HCT116 (cell line): ENCODE results near the gene MTA1. TPM values are rescaled to one million over a fixed set of nuclear protein-coding genes. Genes with fewer than 3 reads are reported as not detected.

Source experiments
- ATAC-seq: fragments of 200-7000 bp; cut with Tn5 transposase; 2 replicates; pipeline ENCODE4 v1.9.1; 2020; ENCODE audit warnings: mild to moderate bottlenecking, moderate library complexity
- BruUV-seq: library from RNA; stranded (reverse); fragments of 400-500 nt; replicated peaks from 2 replicates; lab custom pipeline; 2021; lab: Mats Ljungman, UMichigan
- CTCF ChIA-PET: fragments of 300-600 bp; sonication (Branson Sonifier 250); formaldehyde crosslinking; loops from one replicate; lab custom pipeline; 2021; ENCODE audit warnings: antibody characterized with exemption; lab: Charles Lee
- POLR2A ChIA-PET: fragments of 300-600, 350-600 bp; sonication (Branson Sonifier 250); formaldehyde crosslinking; loops from one replicate; lab custom pipeline; 2021; ENCODE audit warnings: antibody characterized with exemption; lab: Charles Lee
- RAD21 ChIA-PET, 2 experiments: fragments of 300-600 bp; sonication (Branson Sonifier 250); formaldehyde crosslinking; loops; one replicate each; lab custom pipeline; 2023; ENCODE audit warnings: low total read pairs in 2 of 2; ENCODE audit not compliant: uncharacterized antibody in 2 of 2, unreplicated experiment in 2 of 2, low non-redundant PET in 1 of 2; lab: Charles Lee
- DNase-seq: peaks from one replicate; pipeline ENCODE4 v3.0.0-alpha.2; 2010; ENCODE audit warnings: low read depth, low spot score
- H2AFZ ChIP-seq: fragments of 200-600 bp; shearing (Covaris generic), sonication (generic); 2 replicates; pipeline ENCODE4 v1.6.1; 2017; ENCODE audit warnings: low read depth, mixed run types, mixed read lengths, antibody characterized with exemption, low read length; ENCODE audit not compliant: poor library complexity, severe bottlenecking
- H3K27ac ChIP-seq: 2 replicates; pipeline ENCODE4 v1.5.1; 2012; ENCODE audit warnings: low read depth, low read length
- H3K27me3 ChIP-seq: fragments of 200-600 bp; sonication (generic); 2 replicates; pipeline ENCODE4 v1.6.1; 2016; ENCODE audit warnings: mixed run types, low read length, mixed read lengths; ENCODE audit not compliant: insufficient read depth
- H3K36me3 ChIP-seq, 2 experiments: fragments of 200-500 bp in 1 of 2; fragments of 200-600 bp in 1 of 2; sonication (Bioruptor generic) in 1 of 2; sonication (generic) in 1 of 2; 2 replicates each; pipeline versions ENCODE4 v1.5.1 to v1.6.1; 2014 to 2016; ENCODE audit warnings: low read length in 2 of 2, inconsistent platforms in 1 of 2, mixed read lengths in 1 of 2, mixed run types in 1 of 2; ENCODE audit not compliant: insufficient read depth in 2 of 2, control insufficient read depth in 1 of 2
- H3K4me1 ChIP-seq, 2 experiments: fragments of 200-600 bp in 1 of 2; sonication (generic) in 1 of 2; 2 replicates each; pipeline versions ENCODE4 v1.5.1 to v1.6.1; 2012 to 2017; ENCODE audit warnings: low read length in 2 of 2, inconsistent platforms in 1 of 2, mild to moderate bottlenecking in 1 of 2, mixed read lengths in 1 of 2, mixed run types in 1 of 2, moderate library complexity in 1 of 2; ENCODE audit not compliant: insufficient read depth in 2 of 2, control insufficient read depth in 1 of 2
- H3K4me2 ChIP-seq: fragments of 200-600 bp; sonication (generic); 2 replicates; pipeline ENCODE4 v1.6.1; 2017; ENCODE audit warnings: mixed run types, low read length, mixed read lengths
- H3K4me3 ChIP-seq, 2 experiments: fragments of 200-600 bp in 1 of 2; sonication (generic) in 1 of 2; replicated peaks in 1 of 2; 2 replicates each; pipeline ENCODE4 v1.5.1; 2011 to 2016; ENCODE audit warnings: low read length in 2 of 2, control low read depth in 1 of 2, low read depth in 1 of 2, mild to moderate bottlenecking in 1 of 2, mixed read lengths in 1 of 2, mixed run types in 1 of 2
- H3K79me2 ChIP-seq: fragments of 200-600 bp; sonication (generic); 2 replicates; pipeline ENCODE4 v1.6.1; 2017; ENCODE audit warnings: mild to moderate bottlenecking, mixed run types, low read length, moderate library complexity, mixed read lengths; ENCODE audit not compliant: insufficient read depth
- H3K9ac ChIP-seq: fragments of 200-600 bp; sonication (generic); 2 replicates; pipeline ENCODE4 v1.6.1; 2016; ENCODE audit warnings: low read length, mixed read lengths
- H3K9me2 ChIP-seq: fragments of 200-600 bp; sonication (generic), shearing (Covaris generic); 2 replicates; pipeline ENCODE4 v1.6.1; 2017; ENCODE audit warnings: mixed run types, mild to moderate bottlenecking, moderate library complexity; ENCODE audit not compliant: insufficient read depth
- H3K9me3 ChIP-seq, 2 experiments: fragments of 200-500 bp in 1 of 2; fragments of 200-600 bp in 1 of 2; sonication (Bioruptor generic) in 1 of 2; sonication (generic) in 1 of 2; 2 replicates each; pipeline ENCODE4 v1.6.1; 2014 to 2017; ENCODE audit warnings: low read length in 2 of 2, mixed read lengths in 2 of 2, inconsistent platforms in 1 of 2, low read depth in 1 of 2, mild to moderate bottlenecking in 1 of 2, mixed run types in 1 of 2, moderate library complexity in 1 of 2; ENCODE audit not compliant: control insufficient read depth in 1 of 2, insufficient read depth in 1 of 2
- H4K20me1 ChIP-seq: fragments of 200-600 bp; sonication (generic), shearing (Covaris generic); 2 replicates; pipeline ENCODE4 v1.6.1; 2017; ENCODE audit warnings: mixed run types, mild to moderate bottlenecking, moderate library complexity; ENCODE audit not compliant: insufficient read depth
- CTCF ChIP-seq, 3 experiments: fragments of 200-600 bp in 1 of 3; sonication (generic) in 1 of 3; IDR thresholded peaks in 2 of 3; conservative IDR thresholded peaks in 1 of 3; 2 replicates each; pipeline ENCODE4 v1.5.1; 2012 to 2017; ENCODE audit warnings: low read depth in 2 of 3, low read length in 2 of 3, antibody characterized with exemption in 1 of 3, borderline replicate concordance in 1 of 3, control low read depth in 1 of 3, mild to moderate bottlenecking in 1 of 3, mixed read lengths in 1 of 3, mixed run types in 1 of 3, moderate library complexity in 1 of 3; ENCODE audit not compliant: insufficient read depth in 1 of 3
- REST ChIP-seq: IDR thresholded peaks from 2 replicates; pipeline ENCODE4 v1.6.1; 2012; ENCODE audit warnings: low read depth
- ZNF274 ChIP-seq: fragments of 200-500 bp; sonication (Bioruptor generic); IDR thresholded peaks from 2 replicates; pipeline ENCODE4 v1.6.1; 2014; ENCODE audit warnings: mild to moderate bottlenecking, low read depth, low read length, inconsistent platforms
- intact Hi-C: fragments of 100-400 bp; cut with micrococcal nuclease; formaldehyde crosslinking; loops from 2 replicates; pipeline ENCODE4 v1.10.0; 2022
- total RNA-seq: library from RNA; stranded (reverse); gene quantifications from one replicate; pipeline ENCODE4 v1.2.1, GENCODE V29; 2021; ENCODE audit not compliant: unreplicated experiment

MTA1 gene
- total RNA-seq, 1 experiment from 2014 or later: 229 TPM

- no peaks in the 10 kb centered on the region for H3K79me2 ChIP-seq
- CTCF ChIA-PET: interaction anchor here (4.7 kb wide), 1 partner anchor 9 kb away, joined by 20 read pairs; no protein-coding TSS in a partner anchor
These were observed 52.9 kb downstream of the MTA1 start for GRCh38 chr14:105472486-105472991.

More at GRCh38 chr14:105472486-105472991, 52.9 kb downstream of the MTA1 start:
- Histone ChIP-seq H3K4me3 (no peak overlapping the region), H3K9me2 (no peaks in the 10 kb centered on the region), H3K9me3 (no peaks in the 10 kb centered on the region), H3K36me3 (no peaks in the 10 kb centered on the region; a peak in 1 of 4 replicates), H3K27me3 (no peaks in the 10 kb centered on the region), H4K20me1 (no peaks in the 10 kb centered on the region), H3K9ac (no peak overlapping the region), H3K4me1 (peaks cover 21 to 27% of the 10 kb centered on the region in 2 experiments), H2AFZ (no peak overlapping the region), H3K4me2 (no peak overlapping the region), H3K27ac (peak overlapping the region; percentile 42; the same call in 1 of the 2 replicates)
- POLR2A ChIA-PET: no interaction called here
- DNase-seq: no peak
- no TSS peak for BruUV-seq
- RAD21 ChIA-PET: no interaction called here
- no peak for TF ChIP-seq CTCF (IDR thresholded peaks at IDR 0.05 in 2 of 3, conservative IDR thresholded peaks at IDR 0.05 in 1 of 3; ENCODE audit: borderline replicate concordance in 1 of 3, insufficient read depth in 1 of 3, low read depth in 2 of 3, low read length in 2 of 3)
- TF ChIP-seq REST: no peak
- TF ChIP-seq ZNF274: no peak
- intact Hi-C loops: no loop called here
- no peak for ATAC-seq
